Measurements from ENCODE around the gene CLEC2B. TPM values are rescaled to one million over a fixed set of nuclear protein-coding genes. Genes with fewer than 3 reads are reported as not detected.

The CLEC2B gene
- total RNA-seq, 1 experiment from 2014 or later, result not detected

- CTCF ChIA-PET, result no interaction called here
- DNase-seq, result no peak
- intact Hi-C loops (cut with micrococcal nuclease; ENCODE audit: unreplicated experiment), result no loop called here
- BruUV-seq (replicated peaks), result no TSS peak
- H3K27me3 Mint-ChIP-seq (ENCODE audit: unreplicated experiment), result no peaks in the 10 kb centered on the region
- TF ChIP-seq CTCF (IDR thresholded peaks at IDR 0.05; ENCODE audit: unreplicated experiment), result no peak
- H3K9me3 Mint-ChIP-seq (ENCODE audit: low read depth, unreplicated experiment), result no peaks in the 10 kb centered on the region
- H3K4me3 Mint-ChIP-seq (ENCODE audit: low read depth, unreplicated experiment), result no peak overlapping the region
- H3K27ac Mint-ChIP-seq (ENCODE audit: unreplicated experiment), result no peak overlapping the region
- no peaks in the 10 kb centered on the region for H3K36me3 Mint-ChIP-seq (ENCODE audit: insufficient read depth, unreplicated experiment)
- no peaks in the 10 kb centered on the region for H3K4me1 Mint-ChIP-seq (ENCODE audit: low read depth, unreplicated experiment)
Observed at GRCh38 chr12:9888665-9889273, 19.6 kb upstream of the CLEC2B start.

- H3K27me3 Mint-ChIP-seq (ENCODE audit: unreplicated experiment), result no peaks in the 10 kb centered on the region
- intact Hi-C loops (cut with micrococcal nuclease; ENCODE audit: unreplicated experiment), result no loop called here
- TF ChIP-seq CTCF (IDR thresholded peaks at IDR 0.05; ENCODE audit: unreplicated experiment), result no peak
- no peak overlapping the region for H3K4me3 Mint-ChIP-seq (ENCODE audit: low read depth, unreplicated experiment)
- no peak overlapping the region for H3K27ac Mint-ChIP-seq (ENCODE audit: unreplicated experiment)
- BruUV-seq (replicated peaks), result no TSS peak
- no peak for DNase-seq
- CTCF ChIA-PET, result no interaction called here
- H3K36me3 Mint-ChIP-seq (ENCODE audit: insufficient read depth, unreplicated experiment), result no peaks in the 10 kb centered on the region
- no peaks in the 10 kb centered on the region for H3K9me3 Mint-ChIP-seq (ENCODE audit: low read depth, unreplicated experiment)
- H3K4me1 Mint-ChIP-seq (ENCODE audit: low read depth, unreplicated experiment), result no peaks in the 10 kb centered on the region
Observed at GRCh38 chr12:9883175-9883574, 14.0 kb upstream of the CLEC2B start.

GRCh38 chr12:9881988-9882387 lies 12.8 kb upstream of the CLEC2B start:
- intact Hi-C loops (cut with micrococcal nuclease; ENCODE audit: unreplicated experiment), result no loop called here
- no peak for TF ChIP-seq CTCF (IDR thresholded peaks at IDR 0.05; ENCODE audit: unreplicated experiment)
- no peaks in the 10 kb centered on the region for H3K36me3 Mint-ChIP-seq (ENCODE audit: insufficient read depth, unreplicated experiment)
- H3K27ac Mint-ChIP-seq (ENCODE audit: unreplicated experiment), result no peak overlapping the region
- no peak for DNase-seq
- BruUV-seq (replicated peaks), result no TSS peak
- CTCF ChIA-PET, result no interaction called here
- H3K4me3 Mint-ChIP-seq (ENCODE audit: low read depth, unreplicated experiment), result no peak overlapping the region
- no peaks in the 10 kb centered on the region for H3K9me3 Mint-ChIP-seq (ENCODE audit: low read depth, unreplicated experiment)
- H3K4me1 Mint-ChIP-seq (ENCODE audit: low read depth, unreplicated experiment), result no peaks in the 10 kb centered on the region
- no peaks in the 10 kb centered on the region for H3K27me3 Mint-ChIP-seq (ENCODE audit: unreplicated experiment)

GRCh38 chr12:9881246-9881645 lies 12.1 kb upstream of the CLEC2B start, which contains the start of gene KLRF2:
KLRF2 (plus strand) TSS chr12:9881489; CDS start chr12:9881596, 107 bp downstream.
- DNase-seq, result no peak
- Mint-ChIP-seq H3K27ac (ENCODE audit: unreplicated experiment) (no peak within 1 kb of the TSS), H3K4me1 (ENCODE audit: low read depth, unreplicated experiment) (no peaks in the 10 kb centered on the region), H3K4me3 (ENCODE audit: low read depth, unreplicated experiment) (no peak within 1 kb of the TSS), H3K27me3 (ENCODE audit: unreplicated experiment) (no peaks in the 10 kb centered on the region), H3K9me3 (ENCODE audit: low read depth, unreplicated experiment) (no peaks in the 10 kb centered on the region), H3K36me3 (ENCODE audit: insufficient read depth, unreplicated experiment) (no peaks in the 10 kb centered on the region)
- no TSS peak for BruUV-seq (replicated peaks)
- TF ChIP-seq CTCF (IDR thresholded peaks at IDR 0.05; ENCODE audit: unreplicated experiment), result no peak
- intact Hi-C loops (cut with micrococcal nuclease; ENCODE audit: unreplicated experiment), result no loop called here
- CTCF ChIA-PET, result no interaction called here
